IPS-NIHi7 (cell line): ENCODE results near the gene GALNTL6.
"Not testable (repeated sequence)": the region's sequence is repeated elsewhere in the genome, so short reads cannot be mapped to it uniquely, and the experiment has no call there.

Experiments used
- DNase-seq: peaks from one replicate; pipeline ENCODE4 v3.0.0; 2012; ENCODE audit warnings: mixed read lengths; ENCODE audit errors: extremely low spot score

GALNTL6 gene

DNA sequence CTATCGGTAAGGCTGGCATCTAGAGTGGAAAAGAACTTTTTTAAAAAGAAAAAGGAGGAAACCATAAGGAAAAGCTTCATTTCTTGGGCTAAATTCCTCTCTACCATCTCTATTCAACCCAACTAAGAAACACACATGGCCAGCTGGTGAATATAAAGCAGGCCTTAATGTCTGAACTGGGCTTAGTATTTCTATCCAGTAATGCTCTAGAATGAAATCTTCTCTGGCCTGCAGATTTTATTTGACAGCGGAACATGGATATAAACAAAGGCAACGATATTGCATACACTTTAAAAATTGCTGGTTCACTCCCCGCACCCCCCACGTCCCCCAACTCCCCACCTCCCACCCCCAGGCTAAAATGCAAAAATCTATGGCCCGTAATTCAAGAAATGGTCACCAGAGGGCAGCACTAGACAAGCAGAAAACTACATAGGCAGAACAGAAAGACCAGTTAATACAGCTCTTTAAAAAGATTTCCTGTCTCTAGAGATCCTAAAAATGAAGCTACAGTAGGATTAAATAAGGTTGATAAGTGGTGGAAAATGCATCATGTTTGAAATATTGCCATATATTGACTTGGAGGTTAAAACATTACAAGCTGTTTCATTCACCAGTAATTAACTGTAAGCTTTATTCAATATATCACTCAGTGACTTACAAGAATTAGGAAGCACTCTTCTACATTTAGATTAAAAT, 1200.2 kb downstream of the GALNTL6 start:
- peak; percentile 65 for DNase-seq

GRCh38 chr4:173014113-173014558, 1200.9 kb downstream of the GALNTL6 start:
- DNase-seq: peak; percentile 88

GRCh38 chr4:173014836-173015235, 1201.6 kb downstream of the GALNTL6 start:
- DNase-seq: no peak

DNA sequence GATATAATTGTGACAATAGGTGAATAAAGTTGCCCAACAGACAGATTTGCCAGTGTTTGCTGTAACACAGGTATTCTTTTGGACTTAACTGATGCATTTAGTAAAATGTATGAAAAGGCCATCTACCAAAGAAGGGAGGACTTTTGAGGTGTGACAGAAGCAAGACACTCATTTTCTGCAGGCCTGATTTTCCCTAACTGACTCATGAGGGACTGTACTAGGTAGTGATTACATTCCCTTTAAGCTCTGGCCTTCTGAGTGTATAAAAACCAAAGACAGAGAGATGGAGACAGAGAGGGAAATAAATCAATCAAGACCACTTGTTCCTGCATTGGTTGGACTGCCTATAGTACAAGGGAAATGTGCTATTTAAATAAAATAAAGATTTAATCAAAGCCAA, 1204.6 kb downstream of the GALNTL6 start:
- DNase-seq: no peak

DNA sequence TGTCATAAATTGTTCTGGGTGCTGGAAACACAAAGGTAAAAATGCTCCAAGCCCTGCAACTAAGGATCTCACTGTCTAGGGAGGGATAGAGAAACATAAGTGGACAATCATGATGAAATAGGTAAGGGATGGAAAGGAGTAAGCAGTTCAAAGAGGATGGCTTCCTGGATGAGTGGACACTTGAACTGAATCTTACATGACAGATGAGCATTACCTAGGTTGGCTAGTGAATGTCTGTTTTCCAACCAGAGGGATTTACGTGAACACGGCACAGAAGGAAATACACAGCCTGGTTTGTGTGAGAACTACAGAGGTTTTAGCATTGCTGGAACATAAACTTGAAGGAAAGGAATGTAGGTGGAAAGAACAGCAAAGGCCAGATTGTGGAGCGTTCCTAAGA, 1205.2 kb downstream of the GALNTL6 start:
- no peak for DNase-seq

GRCh38 chr4:173019664-173020063, 1206.5 kb downstream of the GALNTL6 start:
- DNase-seq: no peak

DNA sequence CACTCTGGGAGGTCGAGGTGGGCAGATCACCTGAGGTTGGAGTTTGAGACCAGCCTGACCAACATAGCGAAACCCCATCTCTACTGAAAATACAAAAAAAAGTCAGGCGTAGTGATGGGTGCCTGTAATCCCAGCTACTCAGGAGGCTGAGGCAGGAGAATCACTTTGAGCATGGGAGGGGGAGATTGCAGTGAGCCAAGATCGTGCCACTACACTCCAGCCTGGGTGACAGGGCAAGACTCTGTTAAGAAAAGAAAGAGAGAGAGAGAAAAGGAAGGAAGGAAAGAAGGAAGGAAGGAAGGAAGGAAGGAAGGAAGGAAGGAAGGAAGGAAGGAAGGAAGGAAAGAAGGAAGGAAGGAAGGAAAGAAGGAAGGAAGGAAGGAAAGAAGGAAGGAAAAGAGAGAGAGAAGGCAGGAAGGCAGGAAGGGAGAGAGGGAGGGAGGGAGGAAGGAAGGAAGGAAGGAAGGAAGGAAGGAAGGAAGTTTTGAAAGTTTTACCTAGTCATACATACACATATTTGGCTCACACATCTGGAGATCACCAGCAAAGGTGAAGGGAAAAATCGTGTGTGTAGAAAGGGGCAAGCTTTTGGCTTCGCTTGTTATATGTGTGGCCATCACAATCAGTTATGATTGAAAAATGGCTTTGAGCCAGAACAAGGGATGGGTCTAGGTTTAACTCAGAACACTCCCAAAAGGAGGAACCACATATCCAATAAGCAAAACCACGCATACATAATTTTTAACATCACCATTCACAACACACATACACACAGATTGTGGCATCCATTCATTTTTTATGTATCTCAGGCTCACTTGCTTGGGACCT, 1208.8 kb downstream of the GALNTL6 start:
- not testable (repeated sequence) for DNase-seq

- DNase-seq: no peak
Measured at GRCh38 chr4:173024203-173024602, 1211.0 kb downstream of the GALNTL6 start.

DNA sequence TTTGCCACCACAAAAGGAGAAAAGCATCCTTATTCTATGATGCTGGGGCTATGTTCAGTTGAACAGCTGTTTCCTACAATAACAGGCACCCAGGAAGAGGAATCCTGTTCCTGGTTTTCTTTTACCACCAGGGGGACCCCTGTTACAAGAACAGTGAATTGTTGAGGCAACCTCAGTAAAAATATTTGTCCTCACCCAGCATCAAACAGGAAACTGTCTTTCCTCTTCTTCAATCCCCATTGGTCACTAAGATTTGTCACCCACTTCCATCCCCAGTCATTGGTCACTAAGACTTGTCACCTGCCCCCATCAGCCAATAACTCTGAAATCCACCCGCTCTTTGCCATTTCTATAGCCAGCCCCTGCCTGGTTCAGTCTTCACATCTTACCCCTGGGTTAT, 1211.9 kb downstream of the GALNTL6 start:
- DNase-seq: peak; percentile 68

DNA sequence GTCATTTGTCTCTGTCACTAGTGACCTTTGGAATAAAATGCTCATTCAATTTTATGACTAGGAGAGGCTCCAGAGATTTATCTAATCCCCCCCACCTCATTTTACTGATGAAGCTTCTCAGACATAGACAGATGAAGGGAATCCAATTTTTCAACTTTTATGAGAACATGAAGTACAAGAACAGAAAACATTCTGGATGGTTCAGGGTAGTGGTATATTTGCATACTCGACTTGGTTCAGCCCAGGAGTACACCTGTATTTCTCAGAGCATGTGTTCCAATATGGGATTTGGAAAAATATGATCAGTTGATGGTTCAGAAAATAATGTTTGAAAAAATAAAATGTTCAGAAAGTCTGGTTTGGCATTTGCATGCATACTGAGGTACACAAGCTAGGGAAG, 1224.0 kb downstream of the GALNTL6 start:
- no peak for DNase-seq

DNA sequence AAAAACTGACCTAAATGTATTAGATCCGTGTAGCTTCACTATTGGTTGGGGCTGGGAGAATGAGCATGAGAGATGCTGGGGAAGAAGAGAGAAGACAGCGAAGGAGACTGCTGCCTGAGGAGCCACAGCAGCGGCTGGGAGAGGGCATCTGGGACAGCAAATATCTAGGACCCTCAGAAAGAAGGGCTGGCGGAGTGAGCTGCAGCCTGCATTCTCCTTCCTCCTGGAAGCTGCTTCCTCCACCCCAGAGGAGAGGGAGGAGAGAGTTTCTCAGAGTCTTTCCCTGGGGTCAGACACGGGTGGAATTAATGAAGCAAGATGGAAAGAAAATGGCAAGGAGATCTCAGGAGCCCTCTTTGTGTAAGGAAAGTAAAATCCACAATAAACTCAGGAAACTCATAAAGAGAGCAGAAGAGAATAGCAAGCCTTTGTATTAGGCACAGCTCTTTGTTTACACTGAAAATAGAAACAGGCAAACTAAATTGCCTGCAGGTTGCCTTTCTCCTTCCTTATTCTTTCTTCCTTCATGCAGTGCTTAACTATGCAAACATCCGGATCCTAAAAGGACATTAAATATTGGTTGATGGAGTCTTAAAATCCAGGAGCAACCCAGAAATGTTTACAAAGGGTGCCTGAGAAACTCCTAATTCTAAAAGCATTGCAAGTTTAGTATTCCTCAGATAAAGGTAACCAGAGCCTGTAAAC, 1225.1 kb downstream of the GALNTL6 start:
- peak; percentile 24 for DNase-seq

- no peak for DNase-seq
Measured at GRCh38 chr4:173039617-173040577, 1226.7 kb downstream of the GALNTL6 start.

GRCh38 chr4:173041482-173041881, 1228.3 kb downstream of the GALNTL6 start:
- no peak for DNase-seq

DNA sequence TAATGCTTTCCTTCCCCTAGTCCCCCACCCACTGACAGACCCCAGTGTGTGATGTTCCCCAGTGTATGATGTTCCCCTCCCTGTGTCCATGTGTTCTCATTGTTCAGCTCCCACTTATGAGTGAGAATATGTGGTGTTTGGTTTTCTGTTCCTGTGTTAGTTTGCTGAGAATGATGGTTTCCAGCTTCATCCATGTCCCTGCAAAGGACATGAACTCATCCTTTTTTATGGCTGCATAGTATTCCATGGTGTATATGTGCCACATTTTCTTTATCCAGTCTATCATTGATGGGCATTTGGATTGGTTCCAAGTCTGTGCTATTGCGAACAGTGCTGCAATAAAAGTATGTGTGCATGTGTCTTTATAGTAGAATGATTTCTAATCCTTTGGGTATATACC, 1228.9 kb downstream of the GALNTL6 start:
- not testable (repeated sequence) for DNase-seq

- no peak for DNase-seq
Measured at GRCh38 chr4:173044340-173044739, 1231.1 kb downstream of the GALNTL6 start.

DNA sequence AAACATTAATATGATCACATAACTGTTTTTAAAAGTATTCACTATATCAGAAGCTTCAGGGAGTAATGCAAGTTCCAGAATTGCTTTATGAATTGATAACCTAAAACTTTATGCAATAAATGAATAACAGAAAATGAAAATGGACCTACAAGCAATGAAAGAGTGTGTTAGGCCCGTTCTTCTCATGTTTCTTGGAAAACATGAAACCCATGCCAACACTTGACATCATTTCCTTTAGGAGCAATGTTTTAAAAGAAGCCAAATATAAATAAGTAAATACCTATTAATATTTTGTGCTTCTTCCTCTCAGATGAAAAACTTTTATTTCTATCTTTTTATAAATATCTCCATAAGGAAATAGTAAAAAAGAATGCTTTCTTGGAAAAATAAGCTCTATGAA, 1232.4 kb downstream of the GALNTL6 start:
- DNase-seq: no peak

- no peak for DNase-seq
Measured at GRCh38 chr4:173046144-173046543, 1232.9 kb downstream of the GALNTL6 start.

GRCh38 chr4:173046818-173047217, 1233.6 kb downstream of the GALNTL6 start:
- no peak for DNase-seq

GRCh38 chr4:173051232-173051631, 1238.0 kb downstream of the GALNTL6 start:
- no peak for DNase-seq

GRCh38 chr4:173051716-173052115, 1238.5 kb downstream of the GALNTL6 start:
- DNase-seq: no peak

GRCh38 chr4:173052439-173052838, 1239.2 kb downstream of the GALNTL6 start:
- DNase-seq: no peak
